MM.1S (cell line): ENCODE measurements around the gene PRKCA.

ENCODE experiments used
- DNase-seq: peaks from one replicate; pipeline ENCODE4 v3.0.0-alpha.2; 2015
- H2AFZ ChIP-seq: fragments of 300-600 bp; sonication (generic); 2 replicates; pipeline ENCODE4 v1.6.0; 2016; ENCODE audit warnings: antibody characterized with exemption, low read length
- H3F3A ChIP-seq: fragments of 300-600 bp; sonication (generic); 2 replicates; pipeline ENCODE4 v1.6.1; 2016; ENCODE audit warnings: mild to moderate bottlenecking, antibody characterized with exemption, low read length, moderate library complexity, mixed read lengths; ENCODE audit not compliant: insufficient read depth
- H3K27ac ChIP-seq: fragments of 300-600 bp; sonication (generic); 2 replicates; pipeline ENCODE4 v1.5.1; 2016; ENCODE audit warnings: mild to moderate bottlenecking, low read length
- H3K27me3 ChIP-seq: fragments of 300-600 bp; sonication (generic); replicated peaks from 2 replicates; pipeline ENCODE4 v1.6.0; 2016; ENCODE audit warnings: low read length; ENCODE audit not compliant: insufficient read depth
- H3K36me3 ChIP-seq: fragments of 300-600 bp; sonication (generic); replicated peaks from 2 replicates; pipeline ENCODE4 v1.6.1; 2016; ENCODE audit warnings: mild to moderate bottlenecking, low read length, mixed read lengths; ENCODE audit not compliant: insufficient read depth
- H3K4me1 ChIP-seq: fragments of 300-600 bp; sonication (generic); 2 replicates; pipeline ENCODE4 v1.6.1; 2016; ENCODE audit warnings: low read length, mixed read lengths
- H3K4me2 ChIP-seq: fragments of 300-600 bp; sonication (generic); 2 replicates; pipeline ENCODE4 v1.6.0; 2016; ENCODE audit warnings: low read depth, low read length
- H3K4me3 ChIP-seq: fragments of 300-600 bp; sonication (generic); 2 replicates; pipeline ENCODE4 v1.5.1; 2016; ENCODE audit warnings: low read length, mixed read lengths
- H3K79me2 ChIP-seq: fragments of 300-600 bp; sonication (generic); 2 replicates; pipeline ENCODE4 v1.6.1; 2016; ENCODE audit warnings: mixed run types, low read length, mixed read lengths
- H3K9ac ChIP-seq: fragments of 300-600 bp; sonication (generic); 2 replicates; pipeline ENCODE4 v1.6.1; 2016; ENCODE audit warnings: low read length, mixed read lengths
- H3K9me2 ChIP-seq: fragments of 300-600 bp; sonication (generic); replicated peaks from 2 replicates; pipeline ENCODE4 v1.6.1; 2016; ENCODE audit warnings: mild to moderate bottlenecking, low read length, mixed read lengths; ENCODE audit not compliant: insufficient read depth
- H3K9me3 ChIP-seq: fragments of 300-600 bp; sonication (generic); replicated peaks from 2 replicates; pipeline ENCODE4 v1.6.1; 2016; ENCODE audit warnings: mild to moderate bottlenecking, low read length, mixed read lengths; ENCODE audit not compliant: insufficient read depth
- H4K20me1 ChIP-seq: fragments of 300-600 bp; sonication (generic); 2 replicates; pipeline ENCODE4 v1.6.1; 2016; ENCODE audit warnings: mild to moderate bottlenecking, low read length, moderate library complexity, mixed read lengths; ENCODE audit not compliant: insufficient read depth
- EZH2 ChIP-seq: fragments of 300-600 bp; sonication (generic); optimal IDR thresholded peaks from 2 replicates; pipeline ENCODE3; 2017; ENCODE audit warnings: low read depth, mild to moderate bottlenecking, antibody characterized with exemption, low read length, mixed read lengths
- EZH2phosphoT487 ChIP-seq: fragments of 300-600 bp; sonication (generic); IDR thresholded peaks from 2 replicates; pipeline ENCODE4 v1.6.1; 2018; ENCODE audit warnings: antibody characterized with exemption, low read length
- TF ChIP-seq, protein P1 (sequence below): fragments of 300-600 bp; sonication (generic); IDR thresholded peaks from 2 replicates; pipeline ENCODE4 v1.5.1; 2016; ENCODE audit warnings: antibody characterized with exemption, low read length, mixed read lengths

PRKCA gene

DNA sequence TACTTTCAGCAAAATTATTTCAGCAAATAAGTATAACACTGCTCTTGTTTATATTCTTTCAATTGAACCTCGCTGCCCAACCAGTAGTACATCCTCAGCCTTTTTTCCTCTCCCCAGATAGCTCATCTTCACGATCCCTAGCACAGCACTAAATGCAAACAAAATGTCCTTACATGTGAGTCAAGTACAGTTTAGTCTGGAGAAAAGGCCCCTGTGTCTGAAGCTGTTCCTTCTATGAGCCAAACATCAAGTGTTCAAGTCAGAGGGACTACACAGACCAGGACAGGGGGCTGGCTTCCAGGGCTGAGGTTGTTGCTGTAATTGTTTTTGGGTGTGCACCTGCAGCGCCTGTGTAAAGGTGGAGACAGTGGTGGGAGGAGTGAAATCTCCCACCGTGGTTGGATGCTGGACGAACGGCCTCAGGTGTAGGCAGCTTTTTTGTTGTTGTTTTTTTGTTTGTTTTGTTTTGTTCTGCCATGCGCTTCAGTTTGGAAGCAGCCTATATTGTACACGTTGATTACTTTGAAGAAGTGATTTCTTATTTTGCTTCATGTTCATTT is 147.1 kb downstream of the PRKCA start:
- Histone ChIP-seq H4K20me1 (no peaks in the 10 kb centered on the region), H3K9me3 (no peaks in the 10 kb centered on the region), H3K4me3 (no peak overlapping the region), H3K4me2 (no peak overlapping the region), H3K4me1 (peaks cover 20% of the 10 kb centered on the region), H2AFZ (no peak overlapping the region), H3K36me3 (no peaks in the 10 kb centered on the region), H3K79me2 (peaks cover 23% of the 10 kb centered on the region), H3K9ac (no peak overlapping the region), H3K27ac (no peak overlapping the region), H3K27me3 (no peaks in the 10 kb centered on the region), H3F3A (no peaks in the 10 kb centered on the region), H3K9me2 (no peaks in the 10 kb centered on the region)
- DNase-seq = no peak
- no peak for TF ChIP-seq EZH2
- no peak for TF ChIP-seq EZH2phosphoT487
- TF ChIP-seq, protein P1, sequence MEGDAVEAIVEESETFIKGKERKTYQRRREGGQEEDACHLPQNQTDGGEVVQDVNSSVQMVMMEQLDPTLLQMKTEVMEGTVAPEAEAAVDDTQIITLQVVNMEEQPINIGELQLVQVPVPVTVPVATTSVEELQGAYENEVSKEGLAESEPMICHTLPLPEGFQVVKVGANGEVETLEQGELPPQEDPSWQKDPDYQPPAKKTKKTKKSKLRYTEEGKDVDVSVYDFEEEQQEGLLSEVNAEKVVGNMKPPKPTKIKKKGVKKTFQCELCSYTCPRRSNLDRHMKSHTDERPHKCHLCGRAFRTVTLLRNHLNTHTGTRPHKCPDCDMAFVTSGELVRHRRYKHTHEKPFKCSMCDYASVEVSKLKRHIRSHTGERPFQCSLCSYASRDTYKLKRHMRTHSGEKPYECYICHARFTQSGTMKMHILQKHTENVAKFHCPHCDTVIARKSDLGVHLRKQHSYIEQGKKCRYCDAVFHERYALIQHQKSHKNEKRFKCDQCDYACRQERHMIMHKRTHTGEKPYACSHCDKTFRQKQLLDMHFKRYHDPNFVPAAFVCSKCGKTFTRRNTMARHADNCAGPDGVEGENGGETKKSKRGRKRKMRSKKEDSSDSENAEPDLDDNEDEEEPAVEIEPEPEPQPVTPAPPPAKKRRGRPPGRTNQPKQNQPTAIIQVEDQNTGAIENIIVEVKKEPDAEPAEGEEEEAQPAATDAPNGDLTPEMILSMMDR = no peak

GRCh38 chr17:66450008-66450851 is 147.8 kb downstream of the PRKCA start:
- Histone ChIP-seq H3K27ac (no peak overlapping the region), H4K20me1 (no peaks in the 10 kb centered on the region), H3K79me2 (peaks cover 20% of the 10 kb centered on the region; the same call in 1 of the 2 replicates), H3K9me2 (no peaks in the 10 kb centered on the region), H3K27me3 (no peaks in the 10 kb centered on the region), H3K4me1 (peaks cover 14% of the 10 kb centered on the region), H3K4me3 (no peak overlapping the region), H3K36me3 (no peaks in the 10 kb centered on the region), H3K4me2 (no peak overlapping the region), H3F3A (no peaks in the 10 kb centered on the region), H3K9me3 (no peaks in the 10 kb centered on the region), H3K9ac (no peak overlapping the region), H2AFZ (no peak overlapping the region)
- no peak for TF ChIP-seq EZH2phosphoT487
- TF ChIP-seq, protein P1 = no peak
- TF ChIP-seq EZH2 = no peak
- no peak for DNase-seq

DNA sequence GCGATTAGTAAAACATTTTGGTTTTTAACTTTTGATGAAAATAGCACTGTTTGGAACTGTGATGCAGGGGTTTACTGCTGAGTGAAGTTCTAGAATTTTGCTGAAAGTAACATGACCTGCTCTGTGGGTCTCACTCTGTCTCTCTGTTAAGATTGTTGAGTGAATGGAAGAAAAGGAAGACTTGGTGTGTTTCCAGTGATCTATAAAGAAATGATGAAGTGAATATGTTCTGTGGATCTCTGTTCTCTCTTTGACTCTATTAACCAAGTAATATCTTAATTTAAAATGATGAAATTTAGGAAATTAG is 148.4 kb downstream of the PRKCA start:
- H3K4me1 ChIP-seq = peaks cover 9% of the 10 kb centered on the region
- peaks cover 20% of the 10 kb centered on the region; the same call in 1 of the 2 replicates for H3K79me2 ChIP-seq

More for the DNA sequence above, 148.4 kb downstream of the PRKCA start:
- no peak overlapping the region for H2AFZ ChIP-seq
- H4K20me1 ChIP-seq = no peaks in the 10 kb centered on the region
- no peaks in the 10 kb centered on the region for H3K9me3 ChIP-seq
- H3K4me2 ChIP-seq = no peak overlapping the region
- no peaks in the 10 kb centered on the region for H3K36me3 ChIP-seq
- H3K27ac ChIP-seq = no peak overlapping the region
- H3K9me2 ChIP-seq = no peaks in the 10 kb centered on the region
- no peak for DNase-seq
- H3K9ac ChIP-seq = no peak overlapping the region
- TF ChIP-seq EZH2 (no peak), EZH2phosphoT487 (no peak)
- TF ChIP-seq, protein P1 = no peak
- H3K27me3 ChIP-seq = no peaks in the 10 kb centered on the region
- H3F3A ChIP-seq = no peaks in the 10 kb centered on the region
- no peak overlapping the region for H3K4me3 ChIP-seq
